Activated effector memory CD4-positive, alpha-beta T cell treated with Interleukin-2 at 50 U/mL for 16 hours (primary cell): ENCODE measurements around the gene NRDE2.
"Not testable (repeated sequence)": the region's sequence is repeated elsewhere in the genome, so short reads cannot be mapped to it uniquely, and the experiment has no call there.

Experiments
- DNase-seq: peaks from one replicate; pipeline ENCODE4 v3.0.0-alpha.2; 2020

NRDE2 gene

GRCh38 chr14:90341232-90341631 lies 9.5 kb upstream of the NRDE2 start:
- not testable (repeated sequence) for DNase-seq

GRCh38 chr14:90336985-90337384 lies 5.2 kb upstream of the NRDE2 start:
- no peak for DNase-seq

GRCh38 chr14:90336401-90336800 lies 4.7 kb upstream of the NRDE2 start:
- no peak for DNase-seq

- no peak for DNase-seq
Measured at GRCh38 chr14:90332271-90332584, 487 bp upstream of the NRDE2 start.

GRCh38 chr14:90330203-90331196 lies 1.2 kb downstream of the NRDE2 start:
- DNase-seq = no peak

- DNase-seq = no peak
Measured at GRCh38 chr14:90321891-90322290, 9.8 kb downstream of the NRDE2 start.

- no peak for DNase-seq
Measured at GRCh38 chr14:90319634-90320541, 11.9 kb downstream of the NRDE2 start.

GRCh38 chr14:90319173-90319572 lies 12.6 kb downstream of the NRDE2 start:
- no peak for DNase-seq

- no peak for DNase-seq
Measured at GRCh38 chr14:90318016-90318415, 13.7 kb downstream of the NRDE2 start.

GRCh38 chr14:90317286-90317685 lies 14.5 kb downstream of the NRDE2 start:
- DNase-seq = no peak

- no peak for DNase-seq
Measured at GRCh38 chr14:90308561-90308960, 23.2 kb downstream of the NRDE2 start.

GRCh38 chr14:90305176-90305601 lies 26.6 kb downstream of the NRDE2 start:
- no peak for DNase-seq

- DNase-seq = no peak
Measured at GRCh38 chr14:90304502-90304901, 27.2 kb downstream of the NRDE2 start.

- no peak for DNase-seq
Measured at GRCh38 chr14:90303473-90303872, 28.3 kb downstream of the NRDE2 start.

GRCh38 chr14:90302529-90303303 lies 29.0 kb downstream of the NRDE2 start:
- no peak for DNase-seq

- no peak for DNase-seq
Measured at GRCh38 chr14:90301668-90302090, 30.1 kb downstream of the NRDE2 start.

GRCh38 chr14:90301122-90301521 lies 30.6 kb downstream of the NRDE2 start:
- no peak for DNase-seq

GRCh38 chr14:90300611-90301047 lies 31.1 kb downstream of the NRDE2 start:
- DNase-seq = no peak

- DNase-seq = no peak
Measured at GRCh38 chr14:90299408-90299807, 32.3 kb downstream of the NRDE2 start.

- DNase-seq = no peak
Measured at GRCh38 chr14:90297876-90298629, 33.7 kb downstream of the NRDE2 start.

- no peak for DNase-seq
Measured at GRCh38 chr14:90296641-90297040, 35.1 kb downstream of the NRDE2 start.
